HuH-7.5 (cell line): ENCODE measurements around the gene PRR7.

Experiments used
- DNase-seq: peaks from one replicate; pipeline ENCODE4 v3.0.0; 2011; ENCODE audit warnings: low spot score

Gene PRR7

DNA sequence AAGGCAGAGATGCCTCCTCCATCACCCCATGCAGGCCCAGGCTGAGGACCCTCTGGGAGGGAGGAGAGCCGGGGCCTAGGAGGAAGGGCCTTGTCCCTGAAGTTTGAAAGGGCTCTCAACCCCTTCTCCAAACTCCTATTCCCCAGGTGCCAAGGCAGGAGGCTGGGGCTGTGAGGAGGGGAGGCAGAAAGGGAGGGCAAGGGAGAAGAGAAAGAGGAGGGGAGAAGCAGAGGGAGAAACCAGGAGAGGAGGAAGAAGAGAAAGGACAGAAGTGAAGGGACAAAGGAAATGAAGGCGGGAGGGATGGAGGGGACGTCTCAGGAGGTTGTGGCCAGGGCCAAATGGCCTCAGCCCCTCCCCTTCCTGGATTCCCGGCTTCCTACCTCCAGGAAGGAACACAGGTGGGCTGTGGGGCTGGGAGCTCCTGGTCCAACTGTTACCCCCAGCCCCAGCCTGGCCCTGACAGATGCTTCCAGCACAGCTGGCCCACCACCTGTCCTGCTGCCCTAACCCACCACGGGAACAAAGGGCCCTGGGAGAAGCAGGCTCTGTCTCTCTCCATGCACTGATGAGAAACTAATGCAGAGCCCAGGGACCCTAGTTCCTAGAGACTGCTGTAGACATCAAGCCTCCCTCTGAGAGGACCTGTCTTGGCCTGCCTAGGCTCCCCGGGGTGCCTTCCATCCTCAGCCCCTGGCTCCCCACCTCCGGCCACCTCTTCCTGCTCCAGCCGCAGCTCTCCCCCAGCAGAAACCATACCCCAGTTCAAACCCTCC, 23.3 kb downstream of the PRR7 start:
- DNase-seq, result no peak

- DNase-seq, result no peak
Observed at GRCh38 chr5:177470759-177471536, 24.3 kb downstream of the PRR7 start.

DNA sequence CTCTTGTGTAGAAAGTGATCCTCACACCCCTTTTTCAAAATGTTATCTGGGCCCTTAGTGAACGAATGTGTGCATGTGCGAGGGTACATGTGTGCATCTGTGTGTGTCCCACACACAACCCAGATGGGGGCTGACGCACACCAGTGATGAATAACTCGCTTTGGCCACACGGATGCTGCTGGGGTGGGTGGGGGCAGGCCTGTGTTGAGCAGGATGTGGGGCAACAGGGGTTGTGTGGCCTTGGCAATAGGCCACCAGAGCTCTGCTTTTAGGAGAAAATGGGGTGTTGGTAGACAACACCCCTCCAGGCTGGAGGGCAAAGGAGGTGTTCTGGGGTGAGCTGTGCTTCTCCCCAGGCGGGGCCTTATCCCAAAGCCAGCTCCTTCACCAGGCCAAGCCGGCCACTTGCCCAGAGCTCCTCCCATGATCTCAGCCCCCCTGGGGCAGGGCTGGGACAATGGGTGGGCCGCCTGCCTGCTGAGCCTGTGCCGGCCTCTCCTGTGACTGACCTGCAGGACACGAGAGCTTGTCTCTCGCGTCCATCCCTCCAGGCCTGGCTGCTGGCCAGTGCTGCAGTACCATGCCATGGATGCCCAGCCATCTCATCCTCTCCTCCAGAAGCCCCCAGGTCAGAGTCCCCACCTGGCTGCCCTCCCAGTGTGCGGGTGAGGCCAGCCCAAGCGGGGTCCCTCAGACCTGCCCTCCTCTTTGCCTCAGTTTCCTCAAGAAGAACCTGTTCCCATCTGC, 25.2 kb downstream of the PRR7 start:
- DNase-seq, result no peak

- peak; percentile 86 for DNase-seq
Observed at GRCh38 chr5:177472460-177473442, 26.1 kb downstream of the PRR7 start.

GRCh38 chr5:177473443-177474001, 26.9 kb downstream of the PRR7 start, which contains the start of gene DBN1:
Gene DBN1, minus strand, starts transcription at chr5:177473634. Its CDS starts 113 bp downstream, at chr5:177473521.
- DNase-seq, result peak; percentile 92

DNA sequence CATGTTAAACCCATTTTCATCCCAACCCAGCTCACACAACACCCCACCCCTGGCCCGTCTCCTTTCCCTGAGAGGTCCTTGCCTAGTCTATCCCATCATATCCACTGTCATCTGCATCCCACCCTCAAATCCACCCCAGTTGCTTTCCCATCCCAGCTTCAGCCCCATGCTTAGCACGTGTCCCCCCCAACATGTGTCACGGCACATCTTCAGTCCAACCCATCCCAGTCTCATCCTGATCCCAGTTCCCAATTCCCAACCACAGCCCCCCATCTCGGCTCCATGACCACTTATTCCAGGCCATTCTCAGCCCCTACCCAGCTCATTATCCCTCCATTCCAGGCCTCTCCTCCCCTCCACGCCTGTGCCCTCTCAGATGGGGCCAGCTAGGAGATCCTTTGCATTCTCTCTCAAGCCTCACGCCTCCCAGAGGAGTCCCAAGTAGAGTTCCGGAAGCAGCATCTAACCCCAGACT, 27.4 kb downstream of the PRR7 start:
- DNase-seq, result no peak

DNA sequence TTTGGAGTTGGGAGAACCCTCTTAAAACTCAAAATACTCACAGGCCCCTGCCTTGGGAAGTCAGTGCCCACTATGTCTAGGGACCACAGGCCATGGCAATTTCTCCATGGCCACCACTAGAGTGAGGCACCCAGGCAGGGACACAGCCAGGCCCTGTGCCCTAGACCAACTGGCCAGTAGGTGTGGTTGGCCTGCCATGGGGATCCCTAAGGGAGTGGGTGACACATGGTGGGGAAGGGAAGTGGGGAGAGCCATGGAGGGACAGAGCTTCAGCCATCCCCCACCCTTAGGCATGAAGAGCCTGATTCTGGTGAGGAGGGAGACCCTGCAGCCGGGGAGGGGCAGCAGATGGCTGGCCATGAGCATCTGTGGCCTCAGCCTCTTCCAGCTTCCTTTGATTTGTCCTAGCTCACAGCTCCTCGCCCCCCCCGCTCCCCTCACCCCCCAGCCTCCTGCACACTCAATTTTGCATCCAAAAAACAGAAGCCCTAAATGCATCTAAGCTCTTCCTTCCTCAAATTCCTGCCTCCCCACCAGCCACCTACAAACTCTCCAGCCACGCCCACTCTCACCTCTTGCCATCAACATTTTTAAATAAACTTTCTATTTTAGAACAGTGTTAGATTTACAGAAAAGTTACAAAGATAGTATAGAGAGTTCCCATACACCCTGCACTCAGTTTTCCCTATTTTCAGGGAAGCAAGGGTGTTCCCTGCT, 28.4 kb downstream of the PRR7 start:
- no peak for DNase-seq

DNA sequence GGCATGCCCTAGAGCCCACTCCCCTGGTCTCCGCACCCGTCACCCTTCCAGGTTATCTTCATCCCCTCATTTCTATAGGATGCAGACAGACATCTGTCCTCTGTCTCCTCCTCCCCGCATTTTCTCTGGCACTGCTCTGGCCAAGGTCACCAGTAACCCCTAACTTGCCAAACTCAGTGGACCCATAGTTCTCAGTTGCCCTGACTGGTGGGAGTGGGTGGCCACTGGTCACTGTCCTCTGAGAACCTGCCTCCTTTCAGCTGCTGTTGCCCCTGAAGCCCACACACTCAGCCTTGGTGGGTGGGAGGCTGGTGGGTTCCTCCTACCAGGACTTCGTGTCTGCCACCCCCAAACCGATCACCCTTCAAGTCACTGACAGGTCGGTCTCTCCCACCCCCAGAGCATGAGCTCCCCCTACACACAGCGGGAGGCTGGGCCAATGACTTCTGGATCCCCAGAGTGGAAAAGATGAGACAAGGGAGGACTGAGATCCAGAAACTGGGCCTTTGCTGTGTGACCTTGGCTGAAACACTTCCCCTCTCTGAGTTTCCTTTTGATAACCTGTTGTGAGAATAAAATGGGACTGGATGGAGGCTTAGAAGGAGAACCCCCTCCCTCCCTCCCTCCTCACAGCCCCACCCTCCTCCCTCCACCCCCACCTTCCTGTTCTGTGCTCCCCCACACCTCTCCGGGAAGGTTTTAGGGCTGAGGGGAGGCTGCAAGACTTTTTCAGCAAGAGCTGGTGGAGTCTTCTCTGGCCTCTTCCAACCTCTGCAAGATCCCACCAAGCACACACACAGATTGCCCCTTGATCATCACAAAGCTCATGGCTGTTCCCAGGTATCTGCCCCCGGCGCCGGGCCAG, 29.2 kb downstream of the PRR7 start:
- DNase-seq, result no peak

DNA sequence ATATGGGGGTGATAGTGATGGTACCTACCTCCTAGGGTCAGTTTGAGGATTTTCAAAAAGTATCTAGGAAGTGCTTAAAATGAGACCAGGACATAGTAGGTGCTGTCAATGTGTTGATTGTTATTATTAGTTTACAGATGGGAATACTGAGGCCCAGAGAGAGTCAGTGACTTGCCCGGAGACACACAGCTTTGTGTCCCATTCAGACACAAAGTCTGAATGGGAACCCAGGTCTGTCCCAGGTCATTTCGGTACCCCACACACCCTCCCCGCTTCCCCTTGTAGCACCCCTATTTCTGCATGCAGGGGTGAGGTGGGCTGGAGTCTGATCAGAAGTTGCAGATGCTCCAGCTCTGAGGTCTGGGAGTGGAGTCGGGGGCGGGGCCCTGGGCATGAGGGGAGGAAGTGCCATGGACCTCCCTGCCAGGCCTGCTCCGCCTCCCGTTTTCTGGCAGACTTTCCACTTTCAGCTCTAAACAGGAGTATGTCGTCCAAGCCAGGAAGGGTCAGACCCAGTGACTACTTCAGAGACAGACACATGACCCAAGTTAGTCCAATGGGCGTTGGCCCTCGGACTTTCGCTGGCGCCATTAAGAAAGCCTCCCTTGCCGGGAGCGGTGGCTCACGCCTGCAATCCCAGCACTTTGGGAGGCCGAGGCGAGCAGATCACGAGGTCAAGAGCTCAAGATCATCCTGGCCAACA, 30.1 kb downstream of the PRR7 start:
- DNase-seq, result no peak

DNA sequence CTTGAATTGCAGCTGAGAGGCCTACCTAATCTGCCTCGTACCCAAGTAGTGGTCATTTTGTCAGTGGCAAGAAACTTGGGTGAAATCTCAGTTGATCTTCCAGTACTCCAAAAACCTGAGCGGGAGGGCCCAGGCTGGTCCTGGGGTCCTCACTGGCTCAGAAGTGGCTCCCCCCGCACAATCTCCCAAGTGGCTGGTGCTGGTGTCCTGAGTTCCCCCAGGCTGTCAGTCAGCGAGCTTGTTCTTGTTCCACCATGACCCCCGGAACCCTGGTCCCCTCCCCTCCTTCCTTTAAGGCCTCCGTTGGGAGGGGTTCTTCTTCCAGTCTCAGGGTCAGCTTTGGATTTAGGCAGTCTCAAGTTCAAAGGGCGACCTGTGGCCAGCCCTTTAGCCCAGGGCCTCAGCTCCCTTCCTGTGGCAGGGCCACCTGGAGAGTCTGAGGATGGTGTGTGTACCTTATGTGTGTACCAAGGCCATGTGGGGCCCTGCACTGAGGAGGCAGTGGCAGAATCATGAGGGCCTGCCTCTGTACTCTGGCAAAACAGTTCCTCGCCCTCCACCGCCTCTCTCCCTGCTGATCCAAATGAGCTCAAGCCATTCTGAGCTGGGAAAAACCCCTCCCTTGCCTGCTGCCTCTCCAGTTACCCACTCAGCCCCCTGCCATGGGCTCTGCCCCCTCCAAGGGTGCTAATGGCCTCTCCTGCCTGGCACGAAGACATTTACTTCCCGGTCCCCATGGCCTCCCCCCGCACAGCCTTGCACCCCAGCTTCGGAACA, 31.3 kb downstream of the PRR7 start:
- no peak for DNase-seq

DNA sequence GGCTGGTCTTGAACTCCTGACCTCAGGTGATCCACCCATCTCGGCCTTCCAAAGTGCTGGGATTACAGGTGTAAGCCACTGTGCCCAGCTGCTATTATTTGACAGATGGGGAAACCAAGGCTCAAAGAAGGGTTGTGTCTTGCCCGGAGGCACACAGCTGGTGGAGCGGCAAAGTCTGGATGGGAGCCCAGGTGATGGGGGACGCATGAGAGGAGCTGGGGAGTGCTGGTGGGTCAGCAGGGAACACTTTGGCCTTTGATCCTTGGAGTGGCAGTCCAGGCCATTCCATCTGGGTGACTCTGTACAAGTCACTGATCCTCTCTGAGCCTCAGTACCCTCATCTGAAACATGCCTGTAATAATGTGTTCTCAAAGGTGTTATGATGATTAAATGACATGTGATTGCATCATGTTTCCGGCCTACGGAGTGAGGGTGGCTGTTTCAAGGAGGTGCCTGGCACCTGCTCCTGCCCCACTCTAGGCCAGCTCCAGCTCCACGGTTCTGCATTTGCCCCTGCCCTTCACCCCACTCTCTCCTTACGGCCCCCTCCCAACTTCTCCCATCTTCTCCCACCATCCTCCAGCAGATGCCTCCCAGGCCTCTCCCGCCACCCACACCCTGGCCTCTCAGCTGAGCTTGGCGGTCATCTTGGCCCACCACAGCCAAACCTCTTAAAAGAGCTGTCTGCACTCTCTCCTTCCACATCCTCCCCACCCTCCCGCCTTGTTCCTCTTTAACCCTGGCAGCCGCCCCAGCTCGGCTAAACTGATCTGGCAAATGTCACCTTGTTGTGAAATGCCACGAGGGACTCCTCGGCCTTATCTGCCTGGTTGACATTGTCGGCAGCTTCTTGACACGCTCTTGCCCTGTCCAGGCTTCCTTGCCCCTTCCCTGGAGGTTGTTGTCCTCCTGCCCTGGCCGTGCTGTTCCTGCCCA, 32.4 kb downstream of the PRR7 start:
- DNase-seq, result no peak

- DNase-seq, result no peak
Observed at GRCh38 chr5:177479774-177480173, 33.2 kb downstream of the PRR7 start.

DNA sequence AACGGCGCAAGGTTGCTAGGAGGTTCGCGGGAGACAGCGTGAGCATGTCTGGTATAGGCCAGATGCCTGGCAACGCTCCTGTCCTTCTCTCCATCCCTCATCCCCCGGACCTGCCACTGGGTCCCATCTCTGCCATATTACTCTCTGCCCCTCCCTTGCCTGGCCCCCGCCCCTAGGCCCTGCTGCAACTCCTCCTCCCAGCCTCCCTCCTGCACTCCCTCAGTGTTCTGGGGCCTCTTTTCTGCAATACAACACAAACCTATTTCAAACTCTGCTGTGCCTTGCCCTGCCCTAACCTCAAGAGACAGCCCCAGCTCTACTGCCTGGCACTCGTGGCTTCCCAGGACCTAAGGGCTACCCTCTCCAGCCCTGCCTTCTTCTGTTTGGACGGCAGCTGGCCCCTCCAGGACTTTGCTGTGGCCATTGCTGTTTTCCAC, 35.8 kb downstream of the PRR7 start:
- no peak for DNase-seq

- DNase-seq, result no peak
Observed at GRCh38 chr5:177483042-177483441, 36.4 kb downstream of the PRR7 start.

- DNase-seq, result no peak
Observed at GRCh38 chr5:177483994-177484901, 37.6 kb downstream of the PRR7 start.
